Liver (tissue), 3 donors: Measurements from ENCODE around the gene PRICKLE4.

ENCODE experiments used
- CTCF ChIP-seq: fragments of 150-350 bp; IDR thresholded peaks from 2 replicates; pipeline ENCODE4 v1.5.1; 2017; ENCODE audit warnings: improper control_type of control experiment, low read depth, low read length; ENCODE audit not compliant: missing input control
- EGR1 ChIP-seq, 2 donors: IDR thresholded peaks; 2 replicates each; pipeline ENCODE4 v1.6.1; 2016 to 2018; ENCODE audit warnings: antibody characterized with exemption in 2 of 2, low read depth in 2 of 2
- FOXA1 ChIP-seq: IDR thresholded peaks from 2 replicates; pipeline ENCODE4 v1.6.1; 2016; ENCODE audit warnings: antibody characterized with exemption
- GABPA ChIP-seq, 2 donors: IDR thresholded peaks in 1 of 2; conservative IDR thresholded peaks in 1 of 2; 2 replicates each; pipeline ENCODE4 v1.6.1; 2016; ENCODE audit warnings: antibody characterized with exemption in 2 of 2, mild to moderate bottlenecking in 1 of 2, moderate library complexity in 1 of 2
- JUND ChIP-seq, 2 donors: IDR thresholded peaks; 2 replicates each; pipeline ENCODE4 v1.6.1; 2016; ENCODE audit warnings: antibody characterized with exemption in 2 of 2
- MAX ChIP-seq: IDR thresholded peaks from 2 replicates; pipeline ENCODE4 v1.6.1; 2016; ENCODE audit warnings: antibody characterized with exemption
- RAD21 ChIP-seq, 2 donors: IDR thresholded peaks; 2 replicates each; pipeline ENCODE4 v1.6.1; 2016; ENCODE audit warnings: antibody characterized with exemption in 2 of 2, mild to moderate bottlenecking in 2 of 2
- RXRA ChIP-seq, 2 donors: IDR thresholded peaks; 2 replicates each; pipeline ENCODE4 v1.6.1; 2017 to 2018; ENCODE audit warnings: antibody characterized with exemption in 2 of 2, mild to moderate bottlenecking in 1 of 2
- SP1 ChIP-seq: IDR thresholded peaks from 2 replicates; pipeline ENCODE4 v1.6.1; 2018; ENCODE audit warnings: antibody characterized with exemption, mild to moderate bottlenecking
- TF ChIP-seq, protein P1 (sequence below): IDR thresholded peaks from 2 replicates; pipeline ENCODE4 v1.6.1; 2016; ENCODE audit warnings: antibody characterized with exemption, mild to moderate bottlenecking
- TF ChIP-seq, protein P2 (sequence below): IDR thresholded peaks from 2 replicates; pipeline ENCODE4 v1.6.1; 2016; ENCODE audit warnings: antibody characterized with exemption
- donor health status: healthy.
- donor health status: healthy.

- TF ChIP-seq CTCF (no peak), MAX (no peak), EGR1 (IDR thresholded peaks at IDR 0.05; ENCODE audit: low read depth in 2 of 2) (no peak), JUND (IDR thresholded peaks at IDR 0.05) (no peak), RAD21 (IDR thresholded peaks at IDR 0.05) (no peak), FOXA1 (no peak), GABPA (IDR thresholded peaks at IDR 0.05 in 1 of 2, conservative IDR thresholded peaks at IDR 0.05 in 1 of 2) (no peak), RXRA (IDR thresholded peaks at IDR 0.05) (no peak), SP1 (no peak)
- TF ChIP-seq, protein P1, sequence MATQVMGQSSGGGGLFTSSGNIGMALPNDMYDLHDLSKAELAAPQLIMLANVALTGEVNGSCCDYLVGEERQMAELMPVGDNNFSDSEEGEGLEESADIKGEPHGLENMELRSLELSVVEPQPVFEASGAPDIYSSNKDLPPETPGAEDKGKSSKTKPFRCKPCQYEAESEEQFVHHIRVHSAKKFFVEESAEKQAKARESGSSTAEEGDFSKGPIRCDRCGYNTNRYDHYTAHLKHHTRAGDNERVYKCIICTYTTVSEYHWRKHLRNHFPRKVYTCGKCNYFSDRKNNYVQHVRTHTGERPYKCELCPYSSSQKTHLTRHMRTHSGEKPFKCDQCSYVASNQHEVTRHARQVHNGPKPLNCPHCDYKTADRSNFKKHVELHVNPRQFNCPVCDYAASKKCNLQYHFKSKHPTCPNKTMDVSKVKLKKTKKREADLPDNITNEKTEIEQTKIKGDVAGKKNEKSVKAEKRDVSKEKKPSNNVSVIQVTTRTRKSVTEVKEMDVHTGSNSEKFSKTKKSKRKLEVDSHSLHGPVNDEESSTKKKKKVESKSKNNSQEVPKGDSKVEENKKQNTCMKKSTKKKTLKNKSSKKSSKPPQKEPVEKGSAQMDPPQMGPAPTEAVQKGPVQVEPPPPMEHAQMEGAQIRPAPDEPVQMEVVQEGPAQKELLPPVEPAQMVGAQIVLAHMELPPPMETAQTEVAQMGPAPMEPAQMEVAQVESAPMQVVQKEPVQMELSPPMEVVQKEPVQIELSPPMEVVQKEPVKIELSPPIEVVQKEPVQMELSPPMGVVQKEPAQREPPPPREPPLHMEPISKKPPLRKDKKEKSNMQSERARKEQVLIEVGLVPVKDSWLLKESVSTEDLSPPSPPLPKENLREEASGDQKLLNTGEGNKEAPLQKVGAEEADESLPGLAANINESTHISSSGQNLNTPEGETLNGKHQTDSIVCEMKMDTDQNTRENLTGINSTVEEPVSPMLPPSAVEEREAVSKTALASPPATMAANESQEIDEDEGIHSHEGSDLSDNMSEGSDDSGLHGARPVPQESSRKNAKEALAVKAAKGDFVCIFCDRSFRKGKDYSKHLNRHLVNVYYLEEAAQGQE = no peak
- TF ChIP-seq, protein P2, sequence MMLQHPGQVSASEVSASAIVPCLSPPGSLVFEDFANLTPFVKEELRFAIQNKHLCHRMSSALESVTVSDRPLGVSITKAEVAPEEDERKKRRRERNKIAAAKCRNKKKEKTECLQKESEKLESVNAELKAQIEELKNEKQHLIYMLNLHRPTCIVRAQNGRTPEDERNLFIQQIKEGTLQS = no peak
These were observed 40.7 kb downstream of the PRICKLE4 start for GRCh38 chr6:41821266-41821665.
